ENCODE measurements around the gene STIM1. TPM values are rescaled to one million over a fixed set of nuclear protein-coding genes. Genes with fewer than 3 reads are reported as not detected.

STIM1 gene
- total RNA-seq, 1 experiment from 2014 or later = 18.0 TPM

- Mint-ChIP-seq H3K27me3 (ENCODE audit: low read depth) (no peaks in the 10 kb centered on the region), H3K9me3 (peaks cover 11% of the 10 kb centered on the region), H3K27ac (no peak overlapping the region), H3K36me3 (no peaks in the 10 kb centered on the region), H3K4me1 (no peaks in the 10 kb centered on the region), H3K4me3 (no peak overlapping the region)
- TF ChIP-seq ESRRA (CRISPR knock-in tag; IDR thresholded peaks at IDR 0.05; ENCODE audit: borderline replicate concordance) (no peak), ATF2 (CRISPR knock-in tag; IDR thresholded peaks at IDR 0.05; ENCODE audit: borderline replicate concordance, low read depth) (no peak), NR3C1 (CRISPR knock-in tag; conservative IDR thresholded peaks at IDR 0.05; ENCODE audit: low read depth) (no peak), FOXJ3 (CRISPR knock-in tag; IDR thresholded peaks at IDR 0.05; ENCODE audit: borderline replicate concordance) (no peak), GABPB1 (CRISPR knock-in tag; IDR thresholded peaks at IDR 0.05) (no peak), NR2C2 (CRISPR knock-in tag; IDR thresholded peaks at IDR 0.05) (no peak), GTF2I (CRISPR knock-in tag; conservative IDR thresholded peaks at IDR 0.05) (no peak)
- TF ChIP-seq, protein P1, sequence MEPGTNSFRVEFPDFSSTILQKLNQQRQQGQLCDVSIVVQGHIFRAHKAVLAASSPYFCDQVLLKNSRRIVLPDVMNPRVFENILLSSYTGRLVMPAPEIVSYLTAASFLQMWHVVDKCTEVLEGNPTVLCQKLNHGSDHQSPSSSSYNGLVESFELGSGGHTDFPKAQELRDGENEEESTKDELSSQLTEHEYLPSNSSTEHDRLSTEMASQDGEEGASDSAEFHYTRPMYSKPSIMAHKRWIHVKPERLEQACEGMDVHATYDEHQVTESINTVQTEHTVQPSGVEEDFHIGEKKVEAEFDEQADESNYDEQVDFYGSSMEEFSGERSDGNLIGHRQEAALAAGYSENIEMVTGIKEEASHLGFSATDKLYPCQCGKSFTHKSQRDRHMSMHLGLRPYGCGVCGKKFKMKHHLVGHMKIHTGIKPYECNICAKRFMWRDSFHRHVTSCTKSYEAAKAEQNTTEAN (CRISPR knock-in tag; IDR thresholded peaks at IDR 0.05) = no peak
- no peak for ATAC-seq
- CTCF ChIA-PET = interaction anchor here (2.0 kb wide), 1 partner anchor 62 kb away, joined by 6 read pairs; the partner anchor contains the start of gene STIM1
- DNase-seq (ENCODE audit: low spot score) = no peak
- POLR2A ChIA-PET = no interaction called here
These were observed 61.5 kb downstream of the STIM1 start for GRCh38 chr11:3916962-3917361.

DNA sequence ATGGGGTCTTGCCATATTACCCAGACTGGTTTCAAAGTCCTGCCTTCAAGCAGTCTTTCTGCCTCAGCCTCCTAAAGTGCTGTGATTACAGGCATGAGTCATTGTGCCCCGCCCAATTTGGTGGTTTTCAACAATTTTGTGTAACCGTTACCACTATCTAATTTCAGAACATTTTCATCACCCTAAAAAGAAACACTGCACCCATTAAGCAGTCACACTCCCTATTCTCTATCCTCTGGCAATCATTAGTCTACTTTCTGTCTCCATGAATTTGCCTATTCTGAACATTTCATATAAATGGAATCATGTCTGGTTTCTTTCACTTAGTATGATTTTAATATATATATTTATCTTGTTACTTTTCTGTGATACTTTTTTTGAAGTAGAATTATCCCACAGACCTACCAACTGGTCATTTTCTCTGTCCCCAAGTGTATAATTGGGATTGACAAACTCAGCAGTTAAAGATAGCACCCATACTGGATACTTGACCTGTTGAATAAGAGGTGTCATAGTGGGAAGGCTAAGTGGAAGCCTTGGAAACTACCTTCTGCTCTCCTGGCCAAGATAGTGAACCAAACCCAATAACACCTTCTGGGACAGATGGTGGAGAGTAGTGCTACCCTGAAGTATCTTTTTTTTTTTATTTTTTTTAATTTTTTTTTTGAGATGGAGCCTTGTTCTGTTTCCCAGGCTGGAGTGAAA lies 64.8 kb downstream of the STIM1 start:
- Mint-ChIP-seq H3K9me3 (peaks cover 17% of the 10 kb centered on the region), H3K4me3 (no peak overlapping the region), H3K27ac (no peak overlapping the region), H3K36me3 (no peaks in the 10 kb centered on the region), H3K27me3 (ENCODE audit: low read depth) (peaks cover 2% of the 10 kb centered on the region; the same call in 1 of the 2 replicates), H3K4me1 (no peaks in the 10 kb centered on the region)
- ChIA-PET CTCF (no interaction called here), POLR2A (interaction anchor here (0.7 kb wide), 1 partner anchor 102 kb away, joined by 3 read pairs; no protein-coding TSS in a partner anchor)
- TF ChIP-seq JUN (CRISPR knock-in tag; IDR thresholded peaks at IDR 0.05) (no peak), ZNF263 (CRISPR knock-in tag; IDR thresholded peaks at IDR 0.05; ENCODE audit: low read depth) (no peak), MYBL2 (CRISPR knock-in tag; IDR thresholded peaks at IDR 0.05) (no peak), NFE2L1 (CRISPR knock-in tag; IDR thresholded peaks at IDR 0.05) (no peak), TCF7 (CRISPR knock-in tag; IDR thresholded peaks at IDR 0.05; ENCODE audit: low read depth) (no peak), ZNF219 (CRISPR knock-in tag; IDR thresholded peaks at IDR 0.05; ENCODE audit: borderline replicate concordance) (no peak), PRDM15 (CRISPR knock-in tag; IDR thresholded peaks at IDR 0.05) (no peak)
- no peak for ATAC-seq
- DNase-seq (ENCODE audit: low spot score) = no peak

DNA sequence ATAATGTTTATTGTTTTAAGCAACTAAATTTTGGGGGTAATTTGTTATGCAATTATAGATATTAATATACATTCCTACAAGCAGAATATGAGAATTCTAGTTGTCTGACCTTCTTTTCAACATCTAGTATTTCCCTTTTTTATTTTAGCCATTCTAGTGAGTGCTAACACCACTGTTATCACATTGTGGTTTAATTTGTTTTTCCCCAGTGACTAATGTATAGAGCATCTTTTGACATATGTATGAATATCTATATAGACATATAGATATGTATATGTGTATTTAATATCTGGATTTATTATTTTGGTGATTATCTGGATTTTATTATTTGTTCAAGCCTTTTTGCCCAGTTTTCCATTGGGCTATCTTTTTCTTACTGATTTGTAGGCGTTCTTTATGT lies 66.6 kb downstream of the STIM1 start:
- ChIA-PET CTCF (no interaction called here), POLR2A (no interaction called here)
- Mint-ChIP-seq H3K27ac (no peak overlapping the region), H3K4me3 (no peak overlapping the region), H3K27me3 (ENCODE audit: low read depth) (peaks cover 2% of the 10 kb centered on the region; the same call in 1 of the 2 replicates), H3K36me3 (no peaks in the 10 kb centered on the region), H3K4me1 (no peaks in the 10 kb centered on the region), H3K9me3 (peaks cover 17% of the 10 kb centered on the region)
- no peak for DNase-seq (ENCODE audit: low spot score)
- no peak for ATAC-seq
- no peak for TF ChIP-seq CREM (CRISPR knock-in tag; IDR thresholded peaks at IDR 0.05)
- TF ChIP-seq FOXK1 (CRISPR knock-in tag; IDR thresholded peaks at IDR 0.05) = no peak
- TF ChIP-seq NR2C2 (CRISPR knock-in tag; IDR thresholded peaks at IDR 0.05) = no peak
- TF ChIP-seq, protein P2, sequence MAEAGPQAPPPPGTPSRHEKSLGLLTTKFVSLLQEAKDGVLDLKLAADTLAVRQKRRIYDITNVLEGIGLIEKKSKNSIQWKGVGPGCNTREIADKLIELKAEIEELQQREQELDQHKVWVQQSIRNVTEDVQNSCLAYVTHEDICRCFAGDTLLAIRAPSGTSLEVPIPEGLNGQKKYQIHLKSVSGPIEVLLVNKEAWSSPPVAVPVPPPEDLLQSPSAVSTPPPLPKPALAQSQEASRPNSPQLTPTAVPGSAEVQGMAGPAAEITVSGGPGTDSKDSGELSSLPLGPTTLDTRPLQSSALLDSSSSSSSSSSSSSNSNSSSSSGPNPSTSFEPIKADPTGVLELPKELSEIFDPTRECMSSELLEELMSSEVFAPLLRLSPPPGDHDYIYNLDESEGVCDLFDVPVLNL (CRISPR knock-in tag; IDR thresholded peaks at IDR 0.05; ENCODE audit: borderline replicate concordance, low read depth) = no peak
- no peak for TF ChIP-seq ZNF416 (CRISPR knock-in tag; IDR thresholded peaks at IDR 0.05)
- TF ChIP-seq ATF2 (CRISPR knock-in tag; IDR thresholded peaks at IDR 0.05; ENCODE audit: borderline replicate concordance, low read depth) = no peak
- TF ChIP-seq CTCF (IDR thresholded peaks at IDR 0.05) = no peak
- TF ChIP-seq JAZF1 (CRISPR knock-in tag; IDR thresholded peaks at IDR 0.05) = no peak

All from WTC11 (cell line).